OCI-LY1 (cell line): ENCODE results near the gene PTPRN2.

Source experiments
- H2AFZ ChIP-seq: fragments of 200-600 bp; sonication (generic), shearing (Covaris generic); 2 replicates; pipeline ENCODE4 v1.6.0; 2014; ENCODE audit warnings: antibody characterized with exemption, mild to moderate bottlenecking, low read length
- H3F3A ChIP-seq: fragments of 200-600 bp; sonication (generic), shearing (Covaris generic); 2 replicates; pipeline ENCODE4 v1.6.0; 2014; ENCODE audit warnings: mild to moderate bottlenecking, antibody characterized with exemption, low read length, moderate library complexity; ENCODE audit not compliant: insufficient read depth
- H3K27ac ChIP-seq: fragments of 200-600 bp; sonication (generic); 2 replicates; pipeline ENCODE4 v1.5.1; 2014; ENCODE audit warnings: low read length, mixed run types, mild to moderate bottlenecking, low read depth; ENCODE audit not compliant: poor library complexity, severe bottlenecking
- H3K27me3 ChIP-seq: fragments of 200-600 bp; sonication (generic); 2 replicates; pipeline ENCODE4 v1.6.0; 2014; ENCODE audit warnings: antibody characterized with exemption, mild to moderate bottlenecking, low read length, moderate library complexity; ENCODE audit not compliant: insufficient read depth
- H3K36me3 ChIP-seq: fragments of 200-600 bp; sonication (generic); 2 replicates; pipeline ENCODE4 v1.6.1; 2014; ENCODE audit warnings: mild to moderate bottlenecking, antibody characterized with exemption, low read length, moderate library complexity, mixed read lengths; ENCODE audit not compliant: insufficient read depth
- H3K4me1 ChIP-seq: fragments of 200-600 bp; sonication (generic); 2 replicates; pipeline ENCODE4 v1.5.1; 2014; ENCODE audit warnings: mild to moderate bottlenecking, low read length, moderate library complexity; ENCODE audit not compliant: insufficient read depth, severe bottlenecking
- H3K4me2 ChIP-seq: fragments of 200-600 bp; sonication (generic), shearing (Covaris generic); 2 replicates; pipeline ENCODE4 v1.6.1; 2014; ENCODE audit warnings: low read length
- H3K4me3 ChIP-seq: fragments of 200-600 bp; sonication (generic); 2 replicates; pipeline ENCODE4 v1.5.1; 2014; ENCODE audit warnings: low read length, low read depth, mild to moderate bottlenecking, mixed read lengths; ENCODE audit not compliant: poor library complexity, severe bottlenecking
- H3K79me2 ChIP-seq: fragments of 200-600 bp; shearing (Covaris generic); 2 replicates; pipeline ENCODE4 v1.6.1; 2016; ENCODE audit warnings: mixed run types, low read length, mixed read lengths; ENCODE audit not compliant: insufficient read depth
- H3K9ac ChIP-seq: fragments of 200-600 bp; sonication (generic), shearing (Covaris generic); 2 replicates; pipeline ENCODE4 v1.6.1; 2014; ENCODE audit warnings: mild to moderate bottlenecking, low read length, mixed read lengths
- H3K9me2 ChIP-seq: fragments of 200-600 bp; sonication (generic), shearing (Covaris generic); 2 replicates; pipeline ENCODE4 v1.6.1; 2014; ENCODE audit warnings: low read depth, mild to moderate bottlenecking, low read length, mixed read lengths
- H3K9me3 ChIP-seq: fragments of 200-600 bp; shearing (Covaris generic); 2 replicates; pipeline ENCODE4 v1.6.1; 2014; ENCODE audit warnings: low read length, mixed read lengths
- H4K20me1 ChIP-seq: fragments of 200-600 bp; sonication (generic), shearing (Covaris generic); 2 replicates; pipeline ENCODE4 v1.6.0; 2016; ENCODE audit warnings: mild to moderate bottlenecking, low read length; ENCODE audit not compliant: insufficient read depth
- EZH2 ChIP-seq: fragments of 200-600 bp; sonication (generic), shearing (Covaris generic); IDR thresholded peaks from 2 replicates; pipeline ENCODE4 v1.8.0; 2017; ENCODE audit warnings: borderline replicate concordance, mixed run types, mild to moderate bottlenecking, antibody characterized with exemption, low read length, moderate library complexity, mixed read lengths
- TF ChIP-seq, protein P1 (sequence below): fragments of 200-600 bp; sonication (generic), shearing (Covaris generic); IDR thresholded peaks from 2 replicates; pipeline ENCODE4 v1.5.1; 2017; ENCODE audit warnings: mild to moderate bottlenecking, antibody characterized with exemption, low read length, moderate library complexity, mixed read lengths

Gene PTPRN2

GRCh38 chr7:158176561-158177173 lies 411.0 kb downstream of the PTPRN2 start:
- Histone ChIP-seq H4K20me1 (no peaks in the 10 kb centered on the region), H3K4me2 (no peak overlapping the region), H3K4me3 (no peak overlapping the region), H3K36me3 (no peaks in the 10 kb centered on the region), H3K27ac (no peak overlapping the region), H3K9me2 (no peaks in the 10 kb centered on the region), H3F3A (no peaks in the 10 kb centered on the region), H3K79me2 (no peaks in the 10 kb centered on the region), H3K9ac (no peak overlapping the region), H2AFZ (no peak overlapping the region), H3K4me1 (no peaks in the 10 kb centered on the region), H3K27me3 (peaks cover 4% of the 10 kb centered on the region; the same call in 1 of the 2 replicates), H3K9me3 (no peaks in the 10 kb centered on the region)
- TF ChIP-seq EZH2: no peak
- TF ChIP-seq, protein P1, sequence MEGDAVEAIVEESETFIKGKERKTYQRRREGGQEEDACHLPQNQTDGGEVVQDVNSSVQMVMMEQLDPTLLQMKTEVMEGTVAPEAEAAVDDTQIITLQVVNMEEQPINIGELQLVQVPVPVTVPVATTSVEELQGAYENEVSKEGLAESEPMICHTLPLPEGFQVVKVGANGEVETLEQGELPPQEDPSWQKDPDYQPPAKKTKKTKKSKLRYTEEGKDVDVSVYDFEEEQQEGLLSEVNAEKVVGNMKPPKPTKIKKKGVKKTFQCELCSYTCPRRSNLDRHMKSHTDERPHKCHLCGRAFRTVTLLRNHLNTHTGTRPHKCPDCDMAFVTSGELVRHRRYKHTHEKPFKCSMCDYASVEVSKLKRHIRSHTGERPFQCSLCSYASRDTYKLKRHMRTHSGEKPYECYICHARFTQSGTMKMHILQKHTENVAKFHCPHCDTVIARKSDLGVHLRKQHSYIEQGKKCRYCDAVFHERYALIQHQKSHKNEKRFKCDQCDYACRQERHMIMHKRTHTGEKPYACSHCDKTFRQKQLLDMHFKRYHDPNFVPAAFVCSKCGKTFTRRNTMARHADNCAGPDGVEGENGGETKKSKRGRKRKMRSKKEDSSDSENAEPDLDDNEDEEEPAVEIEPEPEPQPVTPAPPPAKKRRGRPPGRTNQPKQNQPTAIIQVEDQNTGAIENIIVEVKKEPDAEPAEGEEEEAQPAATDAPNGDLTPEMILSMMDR: no peak

GRCh38 chr7:158175779-158176178 lies 411.8 kb downstream of the PTPRN2 start:
- H3F3A ChIP-seq: no peaks in the 10 kb centered on the region
- no peaks in the 10 kb centered on the region for H3K9me2 ChIP-seq
- H3K27me3 ChIP-seq: peaks cover 4% of the 10 kb centered on the region; the same call in 1 of the 2 replicates
- H2AFZ ChIP-seq: no peak overlapping the region
- no peak overlapping the region for H3K4me3 ChIP-seq
- H3K9me3 ChIP-seq: no peaks in the 10 kb centered on the region
- H3K4me1 ChIP-seq: no peaks in the 10 kb centered on the region
- no peak overlapping the region for H3K9ac ChIP-seq
- TF ChIP-seq, protein P1: no peak
- TF ChIP-seq EZH2: no peak
- no peaks in the 10 kb centered on the region for H4K20me1 ChIP-seq
- no peak overlapping the region for H3K4me2 ChIP-seq
- no peaks in the 10 kb centered on the region for H3K36me3 ChIP-seq
- no peaks in the 10 kb centered on the region for H3K79me2 ChIP-seq
- no peak overlapping the region for H3K27ac ChIP-seq

DNA sequence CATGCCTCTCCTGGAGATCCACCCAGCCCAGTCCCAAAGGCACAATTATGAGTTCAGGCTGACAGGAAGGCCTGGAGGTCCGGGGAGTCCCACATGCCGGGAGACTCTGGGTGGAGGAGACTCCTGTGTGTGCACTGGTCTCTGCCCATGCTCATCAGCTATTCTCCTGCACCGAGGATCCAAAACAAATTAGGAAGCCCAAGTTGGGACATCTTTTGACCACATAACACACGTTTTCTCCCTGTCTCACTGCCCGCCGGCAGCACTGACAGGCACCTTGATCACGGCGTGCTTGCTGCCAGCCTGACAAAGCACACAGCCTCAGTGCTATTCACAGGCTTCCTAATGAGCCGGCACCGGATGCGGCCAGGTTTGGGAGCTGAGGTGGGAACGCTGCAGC lies 412.7 kb downstream of the PTPRN2 start:
- Histone ChIP-seq H3K27ac (no peak overlapping the region), H4K20me1 (no peaks in the 10 kb centered on the region), H2AFZ (no peak overlapping the region), H3K4me1 (no peaks in the 10 kb centered on the region), H3K4me2 (no peak overlapping the region), H3K4me3 (no peak overlapping the region), H3K9me3 (no peaks in the 10 kb centered on the region), H3F3A (no peaks in the 10 kb centered on the region), H3K79me2 (no peaks in the 10 kb centered on the region), H3K36me3 (no peaks in the 10 kb centered on the region), H3K27me3 (peaks cover 4% of the 10 kb centered on the region; the same call in 1 of the 2 replicates), H3K9me2 (no peaks in the 10 kb centered on the region), H3K9ac (no peak overlapping the region)
- TF ChIP-seq, protein P1: no peak
- no peak for TF ChIP-seq EZH2
